ENCODE data around the gene FOXP2.
"Not testable (repeated sequence)": the region's sequence is repeated elsewhere in the genome, so short reads cannot be mapped to it uniquely, and the experiment has no call there.

GRCh38 chr7:114384346-114384745 lies 30.3 kb upstream of the FOXP2 start:
- TF ChIP-seq TAF1 (IDR thresholded peaks at IDR 0.05; ENCODE audit: borderline replicate concordance, low read depth, low read length); CTCF (IDR thresholded peaks at IDR 0.05 in 2 of 3, conservative IDR thresholded peaks at IDR 0.05 in 1 of 3; ENCODE audit: control insufficient read depth in 2 of 3, extremely low read depth in 1 of 3, insufficient read depth in 1 of 3, low read depth in 3 of 3, low read length in 3 of 3); POLR2A (IDR thresholded peaks at IDR 0.05; ENCODE audit: low read depth, low read length); SMC3 (IDR thresholded peaks at IDR 0.05; ENCODE audit: borderline replicate concordance, low read length); ZNF274 (IDR thresholded peaks at IDR 0.05; ENCODE audit: insufficient read depth, insufficient read length); YY1 (IDR thresholded peaks at IDR 0.05; ENCODE audit: low read depth, low read length); DPF2 (IDR thresholded peaks at IDR 0.05); CEBPB (IDR thresholded peaks at IDR 0.05; ENCODE audit: borderline replicate concordance in 1 of 2, low read depth in 2 of 2, low read length in 2 of 2); EZH2 (IDR thresholded peaks at IDR 0.05; ENCODE audit: borderline replicate concordance, control insufficient read depth, low read depth, low read length); MTA2 (IDR thresholded peaks at IDR 0.05; ENCODE audit: low read depth); JUND (IDR thresholded peaks at IDR 0.05; ENCODE audit: low read depth, low read length); ZBTB11 (CRISPR knock-in tag; IDR thresholded peaks at IDR 0.05); CREB1 (IDR thresholded peaks at IDR 0.05; ENCODE audit: low read depth): not testable (repeated sequence)

All from GM12878 (cell line).